Stimulated activated CD8-positive, alpha-beta memory T cell treated with anti-CD3 and anti-CD28 coated beads, Interleukin-12 subunit alpha, Interleukin-12 subunit beta, amount 100 ng/mL, for 1 hour (primary cell): ENCODE measurements around the gene ZFHX3.

Experiments used
- DNase-seq: peaks from one replicate; pipeline ENCODE4 v3.0.0-alpha.2; 2020; ENCODE audit warnings: low read depth

The ZFHX3 gene

GRCh38 chr16:72743011-72743761 lies 304.7 kb downstream of the ZFHX3 start:
- no peak for DNase-seq

DNA sequence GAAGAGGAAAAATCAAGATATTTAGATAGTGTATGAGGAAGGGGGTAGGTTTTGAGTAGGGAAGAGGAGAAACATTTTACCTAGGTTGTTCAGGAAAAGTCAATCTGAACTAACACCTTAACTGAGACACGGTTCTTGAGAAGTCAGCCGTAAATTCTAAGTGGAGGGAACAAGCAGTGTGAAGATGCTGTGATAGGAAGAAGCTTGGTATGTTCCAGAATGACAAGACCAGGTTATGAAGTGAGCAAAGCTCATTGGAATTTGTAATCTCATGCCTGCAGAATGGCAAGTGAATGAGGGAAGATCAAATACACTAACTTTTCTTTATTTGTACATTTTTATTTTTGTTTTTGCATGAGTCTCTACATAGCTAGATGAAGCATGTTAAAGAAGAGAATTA lies 307.6 kb downstream of the ZFHX3 start:
- DNase-seq: no peak

- DNase-seq: no peak
Observed at GRCh38 chr16:72739577-72739976, 308.4 kb downstream of the ZFHX3 start.

DNA sequence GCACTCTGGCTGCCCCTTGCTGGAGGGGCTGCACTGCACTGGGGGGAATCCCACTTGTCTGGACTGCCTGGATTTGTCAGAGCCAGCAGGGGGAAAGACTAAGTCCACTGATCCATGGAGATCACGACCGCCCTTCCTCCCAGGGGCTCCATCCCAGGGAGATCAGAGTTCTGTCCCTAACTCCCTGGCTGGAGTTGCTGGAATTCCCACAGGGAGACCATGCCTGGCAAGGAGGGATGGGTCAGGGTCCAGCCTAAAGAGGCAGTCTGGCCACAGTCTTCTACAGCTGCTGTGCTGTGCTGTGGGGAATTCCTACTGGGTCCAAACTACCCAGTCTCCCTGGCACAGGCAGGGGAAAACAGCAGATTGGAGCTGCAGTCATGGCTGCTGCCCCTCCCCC lies 311.9 kb downstream of the ZFHX3 start:
- DNase-seq: no peak
